ENCODE results near the gene DENND1A.

The DENND1A gene

DNA sequence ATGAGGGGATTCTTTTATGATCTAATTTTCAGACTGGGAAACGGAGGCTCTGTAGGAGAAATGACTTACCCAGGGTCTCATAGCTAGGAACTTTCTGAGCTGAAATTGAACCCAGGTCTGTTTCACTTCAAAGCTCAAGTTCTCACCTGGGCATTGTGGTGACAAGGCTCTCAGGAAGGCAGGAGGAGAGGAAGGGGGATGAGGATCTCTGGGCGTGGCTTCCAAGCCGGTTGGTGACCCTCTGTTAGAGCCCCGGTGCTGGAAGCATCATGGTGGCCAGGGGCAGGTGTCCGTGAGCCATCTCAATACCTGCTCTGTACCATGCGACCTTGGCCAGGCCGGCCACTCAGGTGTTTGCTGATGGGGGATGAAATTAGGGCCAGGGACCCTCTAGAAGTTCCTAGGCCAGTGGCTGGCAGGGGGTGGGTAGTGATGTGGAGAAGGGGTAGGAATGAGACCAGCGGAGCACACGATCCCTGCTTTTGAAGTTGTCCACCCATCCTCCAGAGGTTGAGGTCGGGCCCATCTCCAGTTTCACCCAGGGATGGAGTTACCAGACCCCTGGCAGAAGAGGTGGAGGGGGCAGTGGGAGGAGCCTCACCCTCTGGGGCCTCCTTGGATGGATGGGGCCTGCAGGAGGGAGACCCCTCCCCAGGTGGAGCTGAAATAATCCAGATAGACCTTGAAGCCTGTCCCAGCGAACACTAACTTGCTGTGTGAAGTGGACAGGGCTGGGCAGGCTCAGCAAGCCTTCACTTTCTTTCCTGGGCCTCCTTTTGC, 568.0 kb downstream of the DENND1A start:
- H3K4me1 Mint-ChIP-seq (ENCODE audit: low read depth) = no peaks in the 10 kb centered on the region
- intact Hi-C loops (cut with micrococcal nuclease) = no loop called here
- H3K27ac Mint-ChIP-seq = no peak overlapping the region
- no peaks in the 10 kb centered on the region for H3K36me3 Mint-ChIP-seq (ENCODE audit: low read depth)
- no peak overlapping the region for H3K4me3 Mint-ChIP-seq
- peaks cover 27% of the 10 kb centered on the region for H3K27me3 Mint-ChIP-seq
- H3K9me3 Mint-ChIP-seq = no peaks in the 10 kb centered on the region

GRCh38 chr9:123361086-123361730, 568.7 kb downstream of the DENND1A start:
- intact Hi-C loops (cut with micrococcal nuclease) = no loop called here
- H3K36me3 Mint-ChIP-seq (ENCODE audit: low read depth) = no peaks in the 10 kb centered on the region
- H3K4me1 Mint-ChIP-seq (ENCODE audit: low read depth) = no peaks in the 10 kb centered on the region
- peaks cover 24% of the 10 kb centered on the region for H3K27me3 Mint-ChIP-seq
- H3K9me3 Mint-ChIP-seq = no peaks in the 10 kb centered on the region
- no peak overlapping the region for H3K4me3 Mint-ChIP-seq
- H3K27ac Mint-ChIP-seq = no peak overlapping the region

DNA sequence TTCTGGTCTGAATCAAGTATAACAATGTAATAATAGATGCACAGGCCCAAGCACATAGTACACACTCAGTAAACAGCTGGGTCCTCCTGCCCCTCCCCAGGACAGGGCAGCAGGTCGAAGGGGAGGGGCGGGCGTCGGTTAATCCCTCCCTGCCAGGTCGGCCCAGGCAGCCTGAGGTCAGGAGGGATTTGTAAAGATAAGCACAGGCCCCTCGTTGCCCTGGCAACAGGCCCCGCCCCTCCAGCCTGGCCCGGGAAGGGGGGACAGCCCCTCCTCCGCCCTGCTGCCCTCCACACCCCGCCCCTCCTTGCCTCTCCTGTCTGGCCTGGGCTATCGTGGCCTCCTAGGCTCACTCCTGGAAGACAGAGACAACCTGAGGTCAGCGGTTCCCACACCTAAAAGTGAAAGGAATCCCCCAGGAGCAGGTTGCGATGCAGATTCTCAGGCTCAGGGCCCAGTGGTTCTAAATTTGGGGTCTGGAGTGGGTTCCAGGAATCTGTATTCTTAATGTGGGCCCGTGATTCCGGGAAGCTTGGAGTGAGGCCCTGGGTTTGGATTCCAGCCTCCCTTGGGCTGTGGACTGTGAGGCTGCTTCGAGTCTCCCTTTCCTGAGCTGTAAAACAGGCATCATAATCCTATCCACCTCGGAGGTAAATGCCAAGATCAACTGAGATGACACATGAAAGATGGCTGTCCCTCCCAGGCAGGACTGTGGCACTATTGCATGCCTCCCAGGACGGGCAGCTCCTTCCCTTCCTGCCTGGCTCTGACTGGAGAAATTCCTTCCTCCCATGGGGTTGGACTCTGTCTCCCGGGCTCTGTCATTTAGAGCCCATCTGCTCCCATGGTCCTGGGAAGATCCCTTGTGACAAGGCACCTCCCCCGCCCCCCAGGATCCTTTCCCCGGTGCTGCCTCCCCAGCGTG, 569.5 kb downstream of the DENND1A start:
- Mint-ChIP-seq H3K27me3 (peaks cover 19% of the 10 kb centered on the region), H3K4me3 (no peak overlapping the region), H3K4me1 (ENCODE audit: low read depth) (no peaks in the 10 kb centered on the region), H3K27ac (no peak overlapping the region), H3K36me3 (ENCODE audit: low read depth) (no peaks in the 10 kb centered on the region), H3K9me3 (no peaks in the 10 kb centered on the region)
- intact Hi-C loops (cut with micrococcal nuclease) = no loop called here

DNA sequence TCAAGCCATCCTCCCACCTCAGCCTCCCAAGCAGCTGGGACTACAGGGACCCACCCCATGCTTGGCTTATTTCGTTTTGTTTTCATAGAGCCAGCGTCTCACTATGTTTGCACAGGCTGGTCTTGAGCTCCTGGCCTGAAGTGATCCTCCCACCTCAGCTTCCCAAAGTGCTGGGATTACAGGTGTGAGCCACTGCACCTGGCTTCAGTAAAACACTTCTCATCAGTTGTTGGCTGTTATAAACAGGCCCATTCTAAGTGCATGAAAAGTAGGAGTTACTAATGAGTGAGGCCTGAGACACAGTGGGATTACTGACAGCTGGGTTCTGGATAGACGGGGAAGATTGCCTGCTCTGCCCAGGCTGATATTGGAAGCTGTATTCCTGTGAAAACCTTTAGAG, 570.4 kb downstream of the DENND1A start:
- no peaks in the 10 kb centered on the region for H3K4me1 Mint-ChIP-seq (ENCODE audit: low read depth)
- no peak overlapping the region for H3K27ac Mint-ChIP-seq
- H3K27me3 Mint-ChIP-seq = peaks cover 21% of the 10 kb centered on the region
- intact Hi-C loops (cut with micrococcal nuclease) = no loop called here
- H3K4me3 Mint-ChIP-seq = no peak overlapping the region
- H3K36me3 Mint-ChIP-seq (ENCODE audit: low read depth) = no peaks in the 10 kb centered on the region
- H3K9me3 Mint-ChIP-seq = no peaks in the 10 kb centered on the region

GRCh38 chr9:123359106-123359505, 570.8 kb downstream of the DENND1A start:
- no peak overlapping the region for H3K27ac Mint-ChIP-seq
- no peaks in the 10 kb centered on the region for H3K9me3 Mint-ChIP-seq
- peaks cover 3% of the 10 kb centered on the region for H3K4me1 Mint-ChIP-seq (ENCODE audit: low read depth)
- peaks cover 23% of the 10 kb centered on the region for H3K27me3 Mint-ChIP-seq
- H3K36me3 Mint-ChIP-seq (ENCODE audit: low read depth) = no peaks in the 10 kb centered on the region
- H3K4me3 Mint-ChIP-seq = no peak overlapping the region
- intact Hi-C loops (cut with micrococcal nuclease) = no loop called here

DNA sequence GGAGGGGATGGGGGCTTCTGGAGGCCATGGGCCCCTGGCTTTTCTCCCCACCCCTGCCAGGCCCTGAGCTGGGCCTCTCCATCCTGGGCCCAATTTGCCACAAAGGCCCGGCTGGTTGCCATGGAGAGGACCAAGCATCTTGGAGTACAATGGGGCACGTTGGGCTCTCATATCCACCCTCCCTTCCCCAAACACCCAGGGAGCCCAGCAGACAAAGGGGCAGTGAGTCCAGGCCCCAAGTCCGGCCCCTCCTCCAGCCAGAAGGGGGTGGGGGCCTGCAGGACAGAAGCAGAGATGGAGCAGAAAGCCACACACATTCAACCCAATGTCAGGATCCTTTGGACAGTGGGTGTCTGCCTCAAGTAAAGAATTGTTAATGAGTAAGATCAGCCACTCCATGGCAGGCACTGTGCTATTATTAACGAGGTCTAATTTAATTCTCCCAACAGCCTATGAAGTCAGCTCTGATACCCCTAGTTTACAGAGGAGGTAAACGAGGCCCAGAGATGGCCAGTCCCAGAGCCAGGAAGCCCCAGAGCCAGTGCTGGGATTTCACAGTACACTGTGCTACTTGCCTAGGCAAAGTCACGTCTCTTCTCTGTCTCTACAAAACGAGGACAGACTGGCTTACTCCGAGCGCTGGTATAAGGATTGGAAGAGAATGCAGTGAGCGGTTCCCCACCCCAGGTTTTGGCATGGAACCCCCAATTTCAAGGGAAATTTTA, 571.6 kb downstream of the DENND1A start:
- no peak overlapping the region for H3K27ac Mint-ChIP-seq
- no peaks in the 10 kb centered on the region for H3K36me3 Mint-ChIP-seq (ENCODE audit: low read depth)
- peaks cover 24% of the 10 kb centered on the region for H3K27me3 Mint-ChIP-seq
- peaks cover 6% of the 10 kb centered on the region for H3K4me1 Mint-ChIP-seq (ENCODE audit: low read depth)
- H3K9me3 Mint-ChIP-seq = no peaks in the 10 kb centered on the region
- intact Hi-C loops (cut with micrococcal nuclease) = no loop called here
- no peak overlapping the region for H3K4me3 Mint-ChIP-seq

DNA sequence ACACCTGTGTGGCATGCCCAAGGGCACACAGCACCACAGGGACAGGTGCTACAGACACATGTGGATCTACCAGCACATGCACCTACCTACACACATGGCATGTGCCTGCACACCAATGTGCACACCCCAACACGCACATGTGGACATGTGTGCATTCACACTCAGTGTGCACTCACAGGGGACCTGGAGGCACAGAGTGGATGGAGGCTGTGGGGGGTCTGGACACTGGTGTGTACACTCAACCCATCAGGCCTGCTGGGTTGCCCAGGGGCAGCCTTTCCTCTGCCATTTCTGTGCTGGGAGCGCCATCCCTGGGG, 572.2 kb downstream of the DENND1A start:
- Mint-ChIP-seq H3K36me3 (ENCODE audit: low read depth) (no peaks in the 10 kb centered on the region), H3K9me3 (no peaks in the 10 kb centered on the region), H3K27me3 (peaks cover 28% of the 10 kb centered on the region), H3K4me3 (no peak overlapping the region), H3K27ac (no peak overlapping the region), H3K4me1 (ENCODE audit: low read depth) (peaks cover 6% of the 10 kb centered on the region)
- intact Hi-C loops (cut with micrococcal nuclease) = no loop called here

GRCh38 chr9:123356851-123357742, 572.8 kb downstream of the DENND1A start:
- no peak overlapping the region for H3K4me3 Mint-ChIP-seq
- intact Hi-C loops (cut with micrococcal nuclease) = no loop called here
- no peaks in the 10 kb centered on the region for H3K36me3 Mint-ChIP-seq (ENCODE audit: low read depth)
- H3K9me3 Mint-ChIP-seq = no peaks in the 10 kb centered on the region
- H3K27ac Mint-ChIP-seq = no peak overlapping the region
- peaks cover 6% of the 10 kb centered on the region for H3K4me1 Mint-ChIP-seq (ENCODE audit: low read depth)
- H3K27me3 Mint-ChIP-seq = peaks cover 31% of the 10 kb centered on the region

- H3K27me3 Mint-ChIP-seq = peaks cover 27% of the 10 kb centered on the region
- peaks cover 6% of the 10 kb centered on the region for H3K4me1 Mint-ChIP-seq (ENCODE audit: low read depth)
- H3K9me3 Mint-ChIP-seq = no peaks in the 10 kb centered on the region
- H3K27ac Mint-ChIP-seq = no peak within 1 kb of the TSS
- H3K4me3 Mint-ChIP-seq = no peak within 1 kb of the TSS
- intact Hi-C loops (cut with micrococcal nuclease) = no loop called here
- no peaks in the 10 kb centered on the region for H3K36me3 Mint-ChIP-seq (ENCODE audit: low read depth)
These were observed 574.0 kb downstream of the DENND1A start, which contains the start of gene CRB2 for GRCh38 chr9:123355761-123356431. TSS of gene CRB2 (plus strand) at chr9:123356197. CDS start at chr9:123356261, 64 bp downstream.

GRCh38 chr9:123354806-123355508, 575.0 kb downstream of the DENND1A start:
- Mint-ChIP-seq H3K4me1 (ENCODE audit: low read depth) (peaks cover 6% of the 10 kb centered on the region), H3K27me3 (peaks cover 32% of the 10 kb centered on the region), H3K36me3 (ENCODE audit: low read depth) (no peaks in the 10 kb centered on the region), H3K4me3 (no peak overlapping the region), H3K27ac (no peak overlapping the region), H3K9me3 (no peaks in the 10 kb centered on the region)
- intact Hi-C loops (cut with micrococcal nuclease) = loop anchor here (1.0 kb wide), 1 partner anchor 30 kb away; no protein-coding TSS in a partner anchor

GRCh38 chr9:123353984-123354591, 575.8 kb downstream of the DENND1A start:
- intact Hi-C loops (cut with micrococcal nuclease) = loop anchor here (1.0 kb wide), 1 partner anchor 31 kb away; no protein-coding TSS in a partner anchor
- peaks cover 29% of the 10 kb centered on the region for H3K27me3 Mint-ChIP-seq

DNA sequence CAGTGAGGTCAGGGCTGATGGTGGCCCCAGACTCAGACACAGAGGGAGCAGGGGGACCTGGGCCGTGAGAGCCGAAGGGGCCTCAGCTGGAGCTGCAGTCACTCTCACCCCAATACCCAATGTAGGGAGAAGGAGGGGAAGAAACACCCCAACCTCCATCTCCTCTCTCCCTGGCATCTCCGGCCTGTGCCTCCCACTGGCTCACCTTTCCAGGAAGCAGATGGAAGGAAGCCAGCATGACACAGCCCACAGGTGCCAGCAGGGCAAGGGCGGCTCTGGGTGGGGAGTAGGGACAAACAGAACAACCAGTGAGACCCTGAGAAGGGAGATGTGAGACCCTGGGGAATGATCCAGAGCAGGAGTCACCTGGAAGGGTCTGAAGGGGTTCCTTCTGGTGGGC, 576.9 kb downstream of the DENND1A start:
- intact Hi-C loops (cut with micrococcal nuclease) = no loop called here
- peaks cover 6% of the 10 kb centered on the region for H3K4me1 Mint-ChIP-seq (ENCODE audit: low read depth)
- no peak overlapping the region for H3K27ac Mint-ChIP-seq
- H3K4me3 Mint-ChIP-seq = no peak overlapping the region
- peaks cover 26% of the 10 kb centered on the region for H3K27me3 Mint-ChIP-seq
- no peaks in the 10 kb centered on the region for H3K9me3 Mint-ChIP-seq
- H3K36me3 Mint-ChIP-seq (ENCODE audit: low read depth) = no peaks in the 10 kb centered on the region

More at GRCh38 chr9:123353984-123354591, 575.8 kb downstream of the DENND1A start:
- Mint-ChIP-seq H3K4me3 (no peak overlapping the region), H3K9me3 (no peaks in the 10 kb centered on the region), H3K36me3 (ENCODE audit: low read depth) (no peaks in the 10 kb centered on the region), H3K27ac (no peak overlapping the region), H3K4me1 (ENCODE audit: low read depth) (peaks cover 6% of the 10 kb centered on the region)

Measured in dendritic cell treated with granulocyte-macrophage colony-stimulating factor and Interleukin-4, amounts not matched to agents 40 ng/mL and 50 ng/mL, for 4 days (primary cell).